Stimulated activated CD8-positive, alpha-beta memory T cell treated with anti-CD3 and anti-CD28 coated beads, Interleukin-7, amount 100 ng/mL, for 24 hours (primary cell): ENCODE data around the gene CRYBA4.

Source experiments
- DNase-seq: peaks from one replicate; pipeline ENCODE4 v3.0.0-alpha.2; 2020; ENCODE audit warnings: low read depth

The CRYBA4 gene

GRCh38 chr22:26621663-26622062 is at the start of gene CRYBA4:
Gene CRYBA4, plus strand, starts transcription at chr22:26621963. Its CDS starts 634 bp downstream, at chr22:26622597.
- no peak for DNase-seq

GRCh38 chr22:26573026-26573662 is 48.6 kb upstream of the CRYBA4 start:
- DNase-seq = no peak

- DNase-seq = no peak
Measured at GRCh38 chr22:26574001-26574723, 47.6 kb upstream of the CRYBA4 start.

GRCh38 chr22:26576026-26576680 is 45.6 kb upstream of the CRYBA4 start:
- no peak for DNase-seq

GRCh38 chr22:26577081-26577480 is 44.7 kb upstream of the CRYBA4 start:
- DNase-seq = no peak

- no peak for DNase-seq
Measured at GRCh38 chr22:26579331-26579886, 42.4 kb upstream of the CRYBA4 start.

- DNase-seq = no peak
Measured at GRCh38 chr22:26580240-26580962, 41.4 kb upstream of the CRYBA4 start.

- no peak for DNase-seq
Measured at GRCh38 chr22:26581026-26581425, 40.7 kb upstream of the CRYBA4 start.

- no peak for DNase-seq
Measured at GRCh38 chr22:26581633-26582168, 40.1 kb upstream of the CRYBA4 start.

GRCh38 chr22:26584010-26584409 is 37.8 kb upstream of the CRYBA4 start:
- no peak for DNase-seq

GRCh38 chr22:26585104-26585790 is 36.5 kb upstream of the CRYBA4 start:
- no peak for DNase-seq

GRCh38 chr22:26586556-26587325 is 35.0 kb upstream of the CRYBA4 start:
- DNase-seq = no peak

GRCh38 chr22:26587991-26588613 is 33.7 kb upstream of the CRYBA4 start:
- DNase-seq = no peak

GRCh38 chr22:26588729-26589366 is 32.9 kb upstream of the CRYBA4 start:
- no peak for DNase-seq

- DNase-seq = no peak
Measured at GRCh38 chr22:26589367-26589844, 32.4 kb upstream of the CRYBA4 start.

- DNase-seq = peak; percentile 50
Measured at GRCh38 chr22:26589845-26590736, 31.7 kb upstream of the CRYBA4 start, which contains the start of gene TPST2. Gene TPST2, minus strand, starts transcription at chr22:26590132. Its CDS starts 48,502 bp downstream, at chr22:26541630.

GRCh38 chr22:26592421-26592891 is 29.3 kb upstream of the CRYBA4 start:
- no peak for DNase-seq

- DNase-seq = no peak
Measured at GRCh38 chr22:26593763-26594162, 28.0 kb upstream of the CRYBA4 start.
